GM12892 (cell line): ENCODE measurements around the gene MISP.
"Not testable (repeated sequence)": the region's sequence is repeated elsewhere in the genome, so short reads cannot be mapped to it uniquely, and the experiment has no call there.

Experiments
- DNase-seq: peaks from one replicate; pipeline ENCODE4 v3.0.0; 2011; ENCODE audit not compliant: insufficient read length
- FAIRE-seq: peaks from 2 replicates; lab custom pipeline; 2011; peaks lifted over from hg19 to GRCh38; lab: Jason Lieb, UNC
- POLR2A ChIP-seq: IDR thresholded peaks from 2 replicates; pipeline ENCODE4 v1.6.1; 2011; ENCODE audit warnings: low read depth, low read length, control low read depth
- POLR2AphosphoS5 ChIP-seq: IDR thresholded peaks from 2 replicates; pipeline ENCODE4 v1.6.1; 2011; ENCODE audit warnings: low read depth, low read length, control low read depth
- TAF1 ChIP-seq: IDR thresholded peaks from 2 replicates; pipeline ENCODE4 v1.6.1; 2011; ENCODE audit warnings: low read depth, mild to moderate bottlenecking, control low read depth, low read length, borderline replicate concordance

MISP gene

DNA sequence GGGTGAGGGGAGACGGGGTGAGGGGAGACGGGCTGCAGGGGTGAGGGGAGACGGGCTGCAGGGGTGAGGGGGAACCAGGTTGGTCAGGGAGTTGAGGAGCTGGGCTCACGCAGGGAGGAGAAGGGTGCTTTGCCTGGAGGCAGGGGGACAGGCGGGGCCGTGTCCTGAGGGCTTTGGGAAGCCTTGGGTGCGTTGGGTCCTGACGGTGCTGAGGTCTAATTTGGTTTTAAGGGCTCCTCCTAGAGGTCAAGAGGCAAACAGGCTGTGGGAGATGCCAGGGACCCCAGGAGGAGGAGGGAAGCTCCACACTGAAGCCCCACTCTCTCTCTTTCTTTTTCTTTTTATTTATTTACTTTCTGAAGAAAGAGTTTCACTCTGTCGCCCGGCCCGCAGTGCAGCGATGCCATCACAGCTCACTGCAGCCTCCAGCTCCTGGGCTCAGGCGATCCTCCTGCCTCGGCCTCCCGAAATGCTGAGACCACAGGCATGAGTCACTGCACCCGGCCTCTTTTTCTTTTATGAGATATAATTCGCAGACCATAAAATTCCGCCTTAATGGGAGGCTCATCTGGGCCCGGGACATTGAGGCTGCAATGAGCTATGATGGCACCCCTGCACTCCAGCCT, 9.3 kb upstream of the MISP start:
- TF ChIP-seq TAF1 (no peak), POLR2AphosphoS5 (no peak), POLR2A (no peak)
- DNase-seq (no peak), FAIRE-seq (no peak)

DNA sequence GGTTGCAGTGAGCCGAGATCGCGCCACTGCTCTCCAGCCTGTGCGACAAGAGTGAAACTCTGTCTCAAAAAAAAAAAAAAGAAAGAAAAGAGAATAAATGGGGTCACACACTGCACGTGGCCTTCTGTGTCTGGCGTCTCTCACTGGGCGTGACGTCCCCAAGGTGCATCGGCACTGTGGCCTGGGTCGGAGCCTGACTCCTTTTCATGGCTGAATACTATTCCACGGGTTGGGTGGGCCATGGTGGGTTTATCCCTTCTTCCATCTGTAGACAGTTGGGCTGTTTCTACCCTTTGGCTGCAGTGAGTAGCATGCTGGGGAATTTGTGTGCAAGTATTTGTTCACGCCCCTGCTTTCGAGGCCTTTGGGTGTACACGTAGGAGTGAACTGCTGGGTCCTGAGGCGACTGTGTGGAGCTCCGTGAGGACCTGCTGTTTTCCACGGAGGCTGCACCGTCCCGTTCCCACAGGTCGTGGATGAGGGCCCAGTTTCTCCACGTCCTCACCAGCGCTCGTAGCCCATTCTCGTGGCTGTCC, 8.3 kb upstream of the MISP start:
- no peak for TF ChIP-seq POLR2AphosphoS5
- TF ChIP-seq POLR2A, result no peak
- no peak for TF ChIP-seq TAF1
- FAIRE-seq (no peak), DNase-seq (no peak)

DNA sequence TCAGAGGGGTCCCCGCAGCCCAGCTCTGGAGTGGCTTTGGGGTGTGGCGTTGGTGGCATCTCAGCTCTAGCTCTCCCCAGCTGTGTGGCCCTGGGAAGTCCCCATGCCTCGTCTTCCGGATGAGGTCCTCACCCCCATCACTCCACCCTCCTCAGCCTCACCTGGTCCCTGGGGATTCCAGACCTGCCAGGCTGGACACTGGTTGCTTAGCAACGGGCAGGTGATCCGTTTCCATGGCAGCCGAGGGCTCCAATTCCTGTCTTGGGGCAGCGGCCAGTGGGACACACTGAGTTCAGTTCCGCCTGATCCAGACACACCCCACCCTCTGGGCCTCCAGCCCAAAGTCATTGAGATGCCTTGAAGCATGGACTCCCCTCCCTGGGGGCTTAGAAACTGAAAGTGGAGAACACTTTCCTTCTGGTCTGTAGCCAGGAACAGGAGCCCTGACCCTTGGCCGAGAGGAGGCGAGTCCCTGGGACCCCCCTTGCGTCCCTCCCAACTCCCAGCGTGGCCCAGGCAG, 7.7 kb upstream of the MISP start:
- FAIRE-seq (no peak), DNase-seq (no peak)
- TF ChIP-seq POLR2A (no peak), POLR2AphosphoS5 (no peak), TAF1 (no peak)

DNA sequence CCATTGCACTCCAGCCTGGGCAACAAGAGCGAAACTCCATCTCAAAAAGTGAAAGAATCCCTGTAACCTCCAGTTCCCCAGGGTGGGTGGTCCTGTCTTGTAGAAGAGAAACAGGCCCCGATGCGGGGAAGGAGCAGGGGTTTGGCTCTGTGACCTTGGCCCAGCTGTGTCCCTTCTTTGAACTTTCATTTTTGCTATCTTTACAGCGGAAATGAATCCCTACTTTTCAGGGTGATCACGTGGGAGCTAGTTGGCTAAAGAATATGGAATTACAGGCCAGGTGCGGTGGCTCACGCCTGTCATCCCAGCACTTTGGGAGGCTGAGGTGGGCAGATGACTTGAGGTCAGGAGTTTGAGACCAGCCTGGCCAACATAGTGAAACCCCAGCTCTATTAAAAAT, 5.8 kb upstream of the MISP start:
- FAIRE-seq, DNase-seq: not testable (repeated sequence)

DNA sequence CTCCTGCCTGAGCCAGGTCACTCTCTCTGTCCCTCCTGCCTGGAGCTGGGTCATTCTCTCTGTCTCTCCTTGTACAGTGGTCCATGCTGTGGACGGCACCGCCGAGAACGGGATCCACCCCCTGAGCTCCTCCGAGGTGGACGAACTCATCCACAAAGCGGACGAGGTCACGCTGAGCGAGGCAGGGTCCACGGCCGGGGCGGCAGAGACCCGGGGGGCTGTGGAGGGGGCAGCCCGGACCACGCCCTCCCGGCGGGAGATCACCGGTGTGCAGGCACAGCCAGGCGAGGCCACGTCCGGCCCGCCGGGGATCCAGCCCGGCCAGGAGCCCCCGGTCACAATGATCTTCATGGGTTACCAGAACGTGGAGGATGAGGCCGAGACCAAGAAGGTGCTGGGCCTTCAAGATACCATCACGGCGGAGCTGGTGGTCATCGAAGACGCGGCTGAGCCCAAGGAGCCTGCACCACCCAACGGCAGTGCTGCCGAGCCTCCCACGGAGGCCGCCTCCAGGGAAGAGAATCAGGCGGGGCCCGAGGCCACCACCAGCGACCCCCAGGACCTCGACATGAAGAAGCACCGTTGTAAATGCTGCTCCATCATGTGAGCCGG, 4.6 kb upstream of the MISP start:
- no peak for FAIRE-seq
- no peak for DNase-seq
- TF ChIP-seq TAF1 (no peak), POLR2A (no peak), POLR2AphosphoS5 (no peak)

DNA sequence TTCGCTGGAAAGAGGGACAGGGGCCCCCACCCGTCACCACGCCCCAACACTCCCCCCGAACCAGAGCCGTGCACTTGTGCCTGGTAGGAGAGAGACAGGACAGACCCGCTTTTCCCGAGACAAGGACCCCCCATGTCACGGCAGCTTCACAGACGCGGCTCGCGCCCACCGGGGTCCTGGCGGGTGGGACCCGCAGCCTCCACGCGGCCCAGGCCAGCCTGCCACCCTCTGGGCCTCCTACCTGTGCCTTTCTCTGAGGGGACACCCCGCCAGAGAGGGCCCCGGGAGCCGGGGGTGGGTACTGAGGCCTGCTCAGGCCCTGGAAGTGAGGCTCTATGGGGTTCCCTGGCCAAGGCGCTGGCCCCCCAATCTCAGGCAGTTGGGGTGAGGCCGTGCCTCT, 4.0 kb upstream of the MISP start:
- FAIRE-seq, result no peak
- TF ChIP-seq POLR2A, result no peak
- no peak for TF ChIP-seq TAF1
- TF ChIP-seq POLR2AphosphoS5, result no peak
- DNase-seq, result no peak

DNA sequence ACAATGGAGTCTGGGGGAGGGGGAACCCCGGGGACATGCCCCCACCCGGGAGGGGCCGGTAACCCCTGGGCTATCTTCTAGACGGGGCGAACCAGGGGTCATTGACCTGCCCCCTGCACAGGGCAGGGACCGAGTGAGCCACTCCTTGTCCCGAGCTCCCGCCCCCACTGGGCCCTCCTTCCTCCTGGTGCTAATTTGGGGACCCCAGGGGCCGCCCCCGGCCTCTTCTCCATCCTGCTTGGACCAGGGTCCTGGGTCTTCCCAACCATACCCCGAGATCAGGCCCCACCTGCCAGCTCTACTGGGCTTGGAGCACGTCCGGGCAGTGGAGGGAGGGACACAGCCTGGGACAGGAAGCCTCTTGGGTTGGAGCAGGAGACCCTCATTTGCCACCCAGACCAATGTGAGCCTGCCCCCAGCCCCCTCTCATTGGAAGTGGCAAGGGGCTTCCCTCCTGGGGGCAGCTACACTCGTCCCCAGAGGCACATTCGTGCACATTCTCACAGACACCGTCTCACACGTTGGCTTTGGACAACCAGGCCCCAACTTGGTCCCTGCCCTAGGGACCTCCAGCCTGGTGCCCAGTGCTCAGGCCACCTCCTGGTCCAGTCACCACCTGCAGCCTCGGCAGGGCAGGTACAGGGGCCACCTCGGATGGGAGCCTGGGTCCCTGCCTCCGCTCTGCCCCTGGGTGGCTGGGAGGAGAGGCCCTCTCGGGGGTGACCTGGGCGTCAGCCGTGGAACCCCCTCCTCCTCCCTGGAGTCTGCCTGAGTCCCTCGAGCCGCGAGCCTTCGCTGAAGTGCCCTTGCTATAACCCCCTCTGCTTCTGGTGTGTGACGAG, 3.3 kb upstream of the MISP start:
- DNase-seq, result no peak
- FAIRE-seq, result no peak
- no peak for TF ChIP-seq TAF1
- no peak for TF ChIP-seq POLR2A
- TF ChIP-seq POLR2AphosphoS5, result no peak

DNA sequence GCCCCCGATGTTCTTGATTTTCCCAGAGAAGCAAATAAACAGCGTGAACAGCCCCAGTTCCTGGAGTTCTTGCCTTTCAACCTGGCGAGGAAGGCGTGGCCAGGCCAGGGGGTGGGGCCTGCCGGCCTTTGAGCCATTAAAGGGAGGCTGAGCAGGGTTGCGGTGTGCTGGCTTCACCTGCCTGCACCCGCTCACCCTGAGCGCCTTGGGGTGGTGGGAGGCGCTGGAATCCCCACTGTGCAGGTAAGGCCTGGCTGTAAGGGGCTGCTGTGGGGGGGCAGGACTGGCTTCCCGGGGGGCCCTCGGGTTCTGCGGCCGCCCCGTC, 2.7 kb upstream of the MISP start:
- no peak for FAIRE-seq
- TF ChIP-seq TAF1 (no peak), POLR2AphosphoS5 (no peak)

DNA sequence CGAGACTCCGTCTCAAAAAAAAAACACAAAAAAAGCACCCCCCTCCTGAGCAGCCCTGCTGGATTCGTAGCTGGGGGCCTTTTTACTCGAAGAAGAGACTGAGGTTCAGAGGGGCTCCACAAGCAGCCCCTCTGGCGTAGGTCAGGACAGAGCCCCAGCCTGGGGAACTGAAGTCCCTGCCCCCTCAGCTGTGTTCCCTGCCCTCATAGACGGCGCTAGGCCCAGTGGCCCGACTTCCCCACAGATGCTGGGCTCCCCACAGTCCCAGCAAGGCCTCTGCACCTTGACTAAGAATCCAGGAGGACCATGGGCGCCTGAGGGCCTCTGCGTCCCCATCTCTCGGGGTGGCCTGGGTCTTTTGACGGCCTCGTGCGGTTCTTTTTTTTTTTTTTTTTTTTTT, 1.1 kb upstream of the MISP start:
- FAIRE-seq (no peak), DNase-seq (no peak)
- TF ChIP-seq POLR2A, result no peak
- TF ChIP-seq POLR2AphosphoS5, result no peak
- no peak for TF ChIP-seq TAF1

More for the DNA sequence above, 2.7 kb upstream of the MISP start:
- no peak for DNase-seq

DNA sequence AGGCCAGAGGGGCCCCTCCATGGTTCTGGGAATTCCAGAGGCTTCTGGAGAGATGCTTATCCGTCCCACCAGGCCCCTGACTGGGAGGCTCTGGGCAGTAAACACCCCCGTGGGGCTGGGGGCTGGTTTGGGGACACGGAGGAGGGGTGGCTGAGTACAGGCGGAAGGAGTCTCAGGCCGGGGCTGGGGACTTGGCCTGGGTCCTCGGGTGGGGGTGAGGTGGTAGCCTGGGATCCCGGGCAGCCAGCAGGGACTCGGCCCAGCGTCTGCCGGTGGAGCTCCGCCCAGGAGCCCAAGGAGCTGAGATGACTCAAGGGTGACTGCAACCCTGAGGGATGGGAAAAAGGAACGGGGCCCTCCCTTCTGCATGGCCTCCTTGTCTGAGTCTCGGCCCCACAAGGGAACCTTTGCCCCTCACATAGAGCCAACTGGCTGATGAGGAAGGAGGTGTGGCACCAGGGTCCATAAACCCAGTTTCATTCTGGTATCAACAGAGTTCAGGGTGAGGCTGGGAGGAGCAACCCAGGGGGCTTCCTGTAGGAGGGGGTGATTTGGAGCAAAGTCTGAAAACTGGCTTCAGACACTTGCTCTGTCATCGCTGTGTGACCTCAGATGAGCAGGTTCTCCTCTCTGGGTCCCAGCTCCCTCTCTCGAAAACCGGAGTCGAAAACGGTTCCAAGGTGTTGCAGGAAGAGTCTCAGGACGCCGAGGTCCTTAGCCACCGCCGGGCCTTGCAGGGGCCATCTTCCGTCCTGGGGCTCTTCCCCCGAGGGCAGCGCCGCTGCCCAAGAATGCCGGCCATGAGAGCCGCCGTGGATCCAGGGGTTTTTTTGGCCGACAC, 809 bp downstream of the MISP start:
- FAIRE-seq (no peak), DNase-seq (no peak)
- TF ChIP-seq TAF1, result no peak
- TF ChIP-seq POLR2A, result no peak

DNA sequence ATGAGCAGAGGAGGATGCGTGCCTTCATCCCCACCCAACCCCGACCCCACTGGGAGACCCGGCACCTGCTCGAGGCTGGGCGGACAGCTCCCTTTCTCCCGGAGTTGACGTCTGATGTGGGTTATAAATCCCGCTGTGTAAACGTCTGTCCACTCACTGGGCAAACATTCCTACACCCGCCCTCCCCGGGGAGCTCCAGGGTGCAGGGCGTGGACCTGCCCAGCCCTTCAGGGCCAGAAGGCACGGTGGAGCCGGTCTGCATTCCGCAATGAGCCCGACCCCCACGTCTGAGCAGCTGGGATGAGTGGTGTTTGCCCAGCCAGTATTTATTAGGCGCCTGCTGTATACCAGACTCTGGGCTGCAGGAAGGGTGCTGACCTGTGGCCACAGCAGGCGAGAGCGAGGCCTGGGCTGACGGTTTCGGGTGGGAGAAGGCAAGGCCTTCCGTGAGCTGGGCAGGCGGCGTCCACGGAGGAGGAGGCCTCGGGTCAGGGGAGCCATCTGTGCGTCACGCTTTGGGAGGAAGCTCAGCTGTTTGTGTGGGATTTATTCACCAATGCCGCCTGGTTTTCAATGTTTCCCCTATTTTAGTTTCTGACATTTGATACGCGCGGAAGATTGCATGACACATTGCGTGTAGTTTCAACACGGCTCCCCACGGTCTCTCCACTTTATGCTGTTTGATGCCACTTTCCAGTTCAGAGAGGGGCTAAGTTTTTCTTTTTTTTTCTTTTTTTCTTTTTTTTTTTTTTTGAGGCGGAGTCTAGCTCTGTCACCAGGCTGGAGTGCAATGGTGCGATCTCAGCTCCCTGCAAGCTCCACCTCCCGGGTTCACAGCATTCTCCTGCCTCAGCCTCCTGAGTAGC, 2.0 kb downstream of the MISP start:
- FAIRE-seq, result no peak
- DNase-seq, result no peak

More for the DNA sequence above, 2.0 kb downstream of the MISP start:
- TF ChIP-seq TAF1 (no peak), POLR2AphosphoS5 (no peak), POLR2A (no peak)
